ENCODE results near the gene COL23A1. TPM values are rescaled to one million over a fixed set of nuclear protein-coding genes. Genes with fewer than 3 reads are reported as not detected.
A peak's percentile ranks its signal among the peaks of the same experiment; 100 is the strongest.

The COL23A1 gene
- total and polyA plus RNA-seq, 2 of the 8 experiments (the other 6 are each of a cell fraction or from before 2014, with no cell fraction given), result 3.1 to 4.7 TPM

DNA sequence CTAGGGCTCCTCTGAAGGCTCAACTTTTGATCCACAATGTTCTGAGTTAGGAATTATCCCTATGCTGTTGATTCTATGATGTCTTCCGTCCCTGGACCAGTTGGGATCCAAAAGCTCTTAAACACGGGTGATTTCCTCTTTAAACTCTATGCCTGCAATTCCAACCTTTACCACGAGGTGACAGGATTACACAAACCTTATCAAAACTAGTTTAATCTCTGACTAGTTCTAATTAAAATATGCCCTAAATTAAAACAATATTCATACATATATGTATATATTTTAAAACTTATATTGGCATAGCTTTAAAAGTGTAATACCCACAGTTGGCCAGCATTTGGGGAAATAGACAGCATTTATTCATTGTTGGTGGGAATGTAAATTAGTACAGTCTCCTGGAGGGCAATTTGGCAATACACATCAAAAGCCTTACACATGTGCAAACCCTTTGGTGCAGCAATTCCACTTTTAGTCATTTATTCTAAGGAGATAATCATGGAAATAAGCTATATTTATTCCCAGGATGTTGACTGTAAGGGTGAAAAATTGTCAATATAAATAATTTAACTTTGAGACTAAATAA is 306.0 kb downstream of the COL23A1 start:
- Histone ChIP-seq H2BK15ac (ENCODE audit: low read length) (no peak overlapping the region), H2BK120ac (replicated peaks; ENCODE audit: low read depth, low read length) (no peak overlapping the region), H3K14ac (ENCODE audit: insufficient read length) (no peak overlapping the region), H2BK5ac (ENCODE audit: low read depth, low read length) (no peak overlapping the region), H3K18ac (ENCODE audit: extremely low read depth, low read length) (no peak overlapping the region), H2BK20ac (ENCODE audit: low read length) (no peak overlapping the region), H3K23ac (ENCODE audit: insufficient read length) (no peak overlapping the region), H3K36me3 (ENCODE audit: control insufficient read depth in 2 of 4, insufficient read depth in 4 of 4, low read length in 3 of 4) (no peaks in the 10 kb centered on the region), H4K20me1 (replicated peaks in 1 of 2; ENCODE audit: control insufficient read depth in 1 of 2, insufficient read depth in 2 of 2, low read length in 2 of 2) (no peaks in the 10 kb centered on the region), H3K56ac (replicated peaks; ENCODE audit: insufficient read length, low read depth, low read length) (no peak overlapping the region), H3K23me2 (ENCODE audit: low read depth, low read length) (no peaks in the 10 kb centered on the region), H2BK12ac (ENCODE audit: low read depth, low read length) (no peak overlapping the region), H3K4ac (replicated peaks; ENCODE audit: insufficient read length, low read depth, low read length) (no peak overlapping the region), H2AFZ (ENCODE audit: low read length) (no peak overlapping the region), H3K79me1 (ENCODE audit: low read depth, low read length) (no peaks in the 10 kb centered on the region), H4K91ac (replicated peaks; ENCODE audit: insufficient read length, low read length) (no peak overlapping the region), H3K9me3 (ENCODE audit: insufficient read depth in 2 of 2, low read depth in 1 of 2, low read length in 1 of 2) (peaks cover 0 to 4% of the 10 kb centered on the region in 2 experiments; a peak in 1 of 4 replicates), H4K8ac (ENCODE audit: extremely low read depth, insufficient read depth, low read length) (no peak overlapping the region), H3K9ac (replicated peaks in 1 of 4; ENCODE audit: extremely low read depth in 1 of 4, low read depth in 3 of 4, low read length in 3 of 4) (no peak overlapping the region), H3K27ac (ENCODE audit: low read depth, low read length) (no peak overlapping the region), H3K4me2 (ENCODE audit: insufficient read depth in 1 of 2, low read depth in 2 of 2, low read length in 2 of 2) (no peak overlapping the region), H2AK5ac (ENCODE audit: low read depth, low read length) (no peak overlapping the region), H3K4me1 (replicated peaks in 1 of 4; ENCODE audit: control insufficient read depth in 3 of 4, insufficient read depth in 4 of 4, low read length in 3 of 4) (peaks cover 0 to 4% (median 2%) of the 10 kb centered on the region in 4 experiments; a peak in 2 of 7 replicates), H4K5ac (ENCODE audit: insufficient read length, low read depth, low read length) (no peak overlapping the region), H3K4me3 (ENCODE audit: extremely low read depth in 1 of 4, insufficient read depth in 2 of 4, low read depth in 3 of 4, low read length in 4 of 4) (no peak overlapping the region), H3K27me3 (replicated peaks in 1 of 4; ENCODE audit: control insufficient read depth in 3 of 4, extremely low read depth in 1 of 4, insufficient read depth in 3 of 4, low read length in 3 of 4) (peaks cover 0 to 3% (median 0%) of the 10 kb centered on the region in 4 experiments; a peak in 4 of 7 replicates), H3K79me2 (ENCODE audit: control insufficient read depth in 1 of 2, insufficient read depth in 2 of 2, low read length in 2 of 2) (no peaks in the 10 kb centered on the region)
- ChIA-PET POLR2A (ENCODE audit: partially characterized antibody) (interaction anchor here (1.3 kb wide), 1 partner anchor 9 kb away, joined by 4 read pairs; no protein-coding TSS in a partner anchor), CTCF (ENCODE audit: partially characterized antibody) (interaction anchor here (0.5 to 10.0 kb wide), 63 partner anchors 9 to 1475 kb away, joined by 3 to 131 read pairs (median 5); partner anchors contain the start of genes COL23A1 and PHYKPL)
- FAIRE-seq (peak; percentile 36), DNase-seq (ENCODE audit: low read depth in 1 of 2, low spot score in 2 of 2) (no peak)
- 69% methylated on average over 3 of the region's 3 CpGs; no CpG with 5 or more reads in 1 of the 2 experiments for WGBS, 2 experiments (ENCODE audit: extremely low coverage in 1 of 2, insufficient coverage in 1 of 2, insufficient read length in 1 of 2, insufficient replicate concordance in 2 of 2, low coverage in 1 of 2, low lambda C conversion rate in 2 of 2, missing lambda C conversion rate in 1 of 2)
- TF ChIP-seq SAP30 (IDR thresholded peaks at IDR 0.05; ENCODE audit: insufficient read depth, insufficient replicate concordance, low read length), result no peak
- TF ChIP-seq SIN3A (conservative IDR thresholded peaks at IDR 0.05 in 1 of 2, IDR thresholded peaks at IDR 0.05 in 1 of 2; ENCODE audit: low read depth in 1 of 2, low read length in 2 of 2), result no peak
- 0 out of 2 replicates have a peak, but pooled peaks have one; percentile 4 for TF ChIP-seq JUN (IDR thresholded peaks at IDR 0.05; ENCODE audit: low read depth, low read length)
- TF ChIP-seq, protein P1, sequence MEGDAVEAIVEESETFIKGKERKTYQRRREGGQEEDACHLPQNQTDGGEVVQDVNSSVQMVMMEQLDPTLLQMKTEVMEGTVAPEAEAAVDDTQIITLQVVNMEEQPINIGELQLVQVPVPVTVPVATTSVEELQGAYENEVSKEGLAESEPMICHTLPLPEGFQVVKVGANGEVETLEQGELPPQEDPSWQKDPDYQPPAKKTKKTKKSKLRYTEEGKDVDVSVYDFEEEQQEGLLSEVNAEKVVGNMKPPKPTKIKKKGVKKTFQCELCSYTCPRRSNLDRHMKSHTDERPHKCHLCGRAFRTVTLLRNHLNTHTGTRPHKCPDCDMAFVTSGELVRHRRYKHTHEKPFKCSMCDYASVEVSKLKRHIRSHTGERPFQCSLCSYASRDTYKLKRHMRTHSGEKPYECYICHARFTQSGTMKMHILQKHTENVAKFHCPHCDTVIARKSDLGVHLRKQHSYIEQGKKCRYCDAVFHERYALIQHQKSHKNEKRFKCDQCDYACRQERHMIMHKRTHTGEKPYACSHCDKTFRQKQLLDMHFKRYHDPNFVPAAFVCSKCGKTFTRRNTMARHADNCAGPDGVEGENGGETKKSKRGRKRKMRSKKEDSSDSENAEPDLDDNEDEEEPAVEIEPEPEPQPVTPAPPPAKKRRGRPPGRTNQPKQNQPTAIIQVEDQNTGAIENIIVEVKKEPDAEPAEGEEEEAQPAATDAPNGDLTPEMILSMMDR (IDR thresholded peaks at IDR 0.05; ENCODE audit: control extremely low read depth in 1 of 3, insufficient read depth in 1 of 3, low read depth in 1 of 3, low read length in 3 of 3), result peak in 2 of 3 experiments; percentile 43 to 66; a peak in 2 of 4 replicates
- peak; percentile 69 to 75 for TF ChIP-seq RAD21 (IDR thresholded peaks at IDR 0.05 in 1 of 2, conservative IDR thresholded peaks at IDR 0.05 in 1 of 2; ENCODE audit: low read depth in 2 of 2, low read length in 2 of 2)

All from H1 (cell line).